Thyroid gland (tissue), 4 donors: Measurements from ENCODE around the gene NLGN1. TPM values are rescaled to one million over a fixed set of nuclear protein-coding genes. Genes with fewer than 3 reads are reported as not detected.

Experiments
- DNase-seq, 2 donors: peaks; one replicate each; pipeline ENCODE4 v3.0.0-alpha.2; 2019
- H3K27ac ChIP-seq, 3 donors: fragments of 200-600 bp; sonication (generic); 1 replicate in 2 of 3; 2 replicates in 1 of 3; pipeline ENCODE4 v1.5.1; 2016 to 2019; ENCODE audit warnings: mild to moderate bottlenecking in 1 of 3, moderate library complexity in 1 of 3
- H3K27me3 ChIP-seq: fragments of 200-600 bp; sonication (generic); one replicate; pipeline ENCODE4 v1.5.1; 2019
- H3K36me3 ChIP-seq, 2 donors: fragments of 200-600 bp; sonication (generic); one replicate each; pipeline ENCODE4 v1.5.1; 2016 to 2019
- H3K4me1 ChIP-seq, 2 donors: fragments of 200-600 bp; sonication (generic); one replicate each; pipeline ENCODE4 v1.5.1; 2017 to 2019
- H3K4me3 ChIP-seq, 3 donors: fragments of 200-600 bp; sonication (generic); replicated peaks in 1 of 3; 1 replicate in 2 of 3; 2 replicates in 1 of 3; pipeline ENCODE4 v1.5.1; 2016; ENCODE audit warnings: mild to moderate bottlenecking in 1 of 3
- H3K9me3 ChIP-seq: fragments of 200-600 bp; sonication (generic); one replicate; pipeline ENCODE4 v1.5.1; 2017
- CTCF ChIP-seq, 6 experiments: fragments of 200-600 bp in 3 of 6; fragments of 450-650 bp in 3 of 6; sonication (generic) in 3 of 6; IDR thresholded peaks; one replicate each; pipeline ENCODE4 v1.5.1; 2016 to 2019; ENCODE audit warnings: antibody characterized with exemption in 6 of 6, mild to moderate bottlenecking in 2 of 6, inconsistent platforms in 1 of 6, moderate library complexity in 1 of 6
- POLR2A ChIP-seq, 2 donors: fragments of 450-650 bp; IDR thresholded peaks; one replicate each; pipeline ENCODE4 v1.6.1; 2017; ENCODE audit warnings: antibody characterized with exemption in 2 of 2, mild to moderate bottlenecking in 2 of 2, moderate library complexity in 1 of 2
- WGBS, 2 donors: methylation state at CpG; one replicate each; pipeline ENCODE4 v1.1.5; 2017; 5-methylcytosine and 5-hydroxymethylcytosine counted together
- intact Hi-C: fragments of 100-400 bp; cut with DNase I; formaldehyde crosslinking; loops from one replicate; pipeline ENCODE4 v1.15.1; 2023
- total RNA-seq, 4 donors: library from RNA; depleted of rRNA; stranded (reverse); fragments of >200 nt; gene quantifications; one replicate each; pipeline ENCODE4 v1.2.3, GENCODE V29; 2016

The NLGN1 gene
- total RNA-seq, 4 donors from 2014 or later: 2.4 to 13.9 (median 2.9) TPM

GRCh38 chr3:173943264-173943663, 545.7 kb downstream of the NLGN1 start:
- intact Hi-C loops: no loop called here
- TF ChIP-seq POLR2A (IDR thresholded peaks at IDR 0.05): no peak
- Histone ChIP-seq H3K27me3 (no peaks in the 10 kb centered on the region), H3K36me3 (no peaks in the 10 kb centered on the region), H3K4me3 (no peak overlapping the region), H3K27ac (no peak overlapping the region), H3K9me3 (no peaks in the 10 kb centered on the region), H3K4me1 (peaks cover 4 to 7% of the 10 kb centered on the region in 2 donors)
- 76 to 82% methylated on average over 3 of the region's 3 CpGs for WGBS, 2 donors
- no peak for DNase-seq

- 73 to 77% methylated on average over 1 of the region's 1 CpG for WGBS, 2 donors
- no peak for DNase-seq
- no peaks in the 10 kb centered on the region for H3K27me3 ChIP-seq
- intact Hi-C loops: no loop called here
- H3K27ac ChIP-seq: no peak overlapping the region
- H3K9me3 ChIP-seq: no peaks in the 10 kb centered on the region
- H3K36me3 ChIP-seq: no peaks in the 10 kb centered on the region
- no peaks in the 10 kb centered on the region for H3K4me1 ChIP-seq
- H3K4me3 ChIP-seq: no peak overlapping the region
- no peak for TF ChIP-seq CTCF (IDR thresholded peaks at IDR 0.05)
- TF ChIP-seq POLR2A (IDR thresholded peaks at IDR 0.05): no peak
Measured at GRCh38 chr3:173945170-173945569, 547.6 kb downstream of the NLGN1 start.

- DNase-seq: no peak
- no peak overlapping the region for H3K4me3 ChIP-seq
- no peaks in the 10 kb centered on the region for H3K36me3 ChIP-seq
- H3K9me3 ChIP-seq: no peaks in the 10 kb centered on the region
- intact Hi-C loops: no loop called here
- H3K27me3 ChIP-seq: no peaks in the 10 kb centered on the region
- 78 to 79% methylated on average over 1 of the region's 1 CpG for WGBS, 2 donors
- no peaks in the 10 kb centered on the region for H3K4me1 ChIP-seq
- no peak for TF ChIP-seq POLR2A (IDR thresholded peaks at IDR 0.05)
- TF ChIP-seq CTCF (IDR thresholded peaks at IDR 0.05): no peak
- H3K27ac ChIP-seq: no peak overlapping the region
Measured at GRCh38 chr3:173945806-173946205, 548.3 kb downstream of the NLGN1 start.

GRCh38 chr3:173954647-173955046, 557.1 kb downstream of the NLGN1 start:
- H3K4me1 ChIP-seq: no peaks in the 10 kb centered on the region
- intact Hi-C loops: no loop called here
- no peaks in the 10 kb centered on the region for H3K36me3 ChIP-seq
- no peak overlapping the region for H3K4me3 ChIP-seq
- WGBS, 2 donors: 84 to 86% methylated on average over 2 of the region's 2 CpGs
- no peaks in the 10 kb centered on the region for H3K9me3 ChIP-seq
- no peak for DNase-seq
- no peaks in the 10 kb centered on the region for H3K27me3 ChIP-seq
- H3K27ac ChIP-seq: no peak overlapping the region
- TF ChIP-seq POLR2A (IDR thresholded peaks at IDR 0.05) (no peak), CTCF (IDR thresholded peaks at IDR 0.05) (no peak)

- Histone ChIP-seq H3K9me3 (no peaks in the 10 kb centered on the region), H3K36me3 (no peaks in the 10 kb centered on the region), H3K4me1 (no peaks in the 10 kb centered on the region), H3K4me3 (no peak overlapping the region), H3K27ac (no peak overlapping the region), H3K27me3 (no peaks in the 10 kb centered on the region)
- TF ChIP-seq POLR2A (IDR thresholded peaks at IDR 0.05) (no peak), CTCF (IDR thresholded peaks at IDR 0.05) (no peak)
- intact Hi-C loops: no loop called here
- 91 to 92% methylated on average over 4 of the region's 4 CpGs for WGBS, 2 donors
- DNase-seq: no peak
Measured at GRCh38 chr3:173957646-173958045, 560.1 kb downstream of the NLGN1 start.

- H3K4me3 ChIP-seq: no peak overlapping the region
- no peak overlapping the region for H3K27ac ChIP-seq
- no peaks in the 10 kb centered on the region for H3K9me3 ChIP-seq
- WGBS, 2 donors: 90 to 100% methylated on average over 3 to 5 of the region's 6 CpGs
- no peaks in the 10 kb centered on the region for H3K27me3 ChIP-seq
- no peaks in the 10 kb centered on the region for H3K4me1 ChIP-seq
- no peak for TF ChIP-seq CTCF (IDR thresholded peaks at IDR 0.05)
- TF ChIP-seq POLR2A (IDR thresholded peaks at IDR 0.05): no peak
- DNase-seq: no peak
- intact Hi-C loops: no loop called here
- H3K36me3 ChIP-seq: no peaks in the 10 kb centered on the region
Measured at GRCh38 chr3:173958805-173959204, 561.3 kb downstream of the NLGN1 start.
